ENCODE measurements around the gene MAP3K20.
A peak's percentile ranks its signal among the peaks of the same experiment; 100 is the strongest.
"Not testable (repeated sequence)": the region's sequence is repeated elsewhere in the genome, so short reads cannot be mapped to it uniquely, and the experiment has no call there.

Gene MAP3K20

GRCh38 chr2:173199294-173199693 is 123.6 kb downstream of the MAP3K20 start:
- no peak overlapping the region for H3K27ac ChIP-seq
- H3K27me3 ChIP-seq (ENCODE audit: insufficient read depth, low read depth, severe bottlenecking): no peaks in the 10 kb centered on the region
- H3K36me3 ChIP-seq: peaks cover 14% of the 10 kb centered on the region
- no peaks in the 10 kb centered on the region for H3K9me3 ChIP-seq (ENCODE audit: severe bottlenecking)
- DNase-seq: no peak
- no peak overlapping the region for H3K4me3 ChIP-seq (ENCODE audit: low read depth, low read length)
- TF ChIP-seq CTCF (IDR thresholded peaks at IDR 0.05; ENCODE audit: low read depth, low read length): no peak

- no peak overlapping the region for H3K27ac ChIP-seq
- DNase-seq: no peak
- no peaks in the 10 kb centered on the region for H3K9me3 ChIP-seq (ENCODE audit: severe bottlenecking)
- TF ChIP-seq CTCF (IDR thresholded peaks at IDR 0.05; ENCODE audit: low read depth, low read length): no peak
- no peaks in the 10 kb centered on the region for H3K27me3 ChIP-seq (ENCODE audit: insufficient read depth, low read depth, severe bottlenecking)
- H3K36me3 ChIP-seq: peaks cover 14% of the 10 kb centered on the region
- no peak overlapping the region for H3K4me3 ChIP-seq (ENCODE audit: low read depth, low read length)
Observed at GRCh38 chr2:173202570-173202969, 126.9 kb downstream of the MAP3K20 start.

- no peaks in the 10 kb centered on the region for H3K9me3 ChIP-seq (ENCODE audit: severe bottlenecking)
- H3K36me3 ChIP-seq: no peaks in the 10 kb centered on the region; the same call in 1 of the 2 replicates
- H3K27ac ChIP-seq: no peak overlapping the region
- TF ChIP-seq CTCF (IDR thresholded peaks at IDR 0.05; ENCODE audit: low read depth, low read length): no peak
- no peak overlapping the region for H3K4me3 ChIP-seq (ENCODE audit: low read depth, low read length)
- no peaks in the 10 kb centered on the region for H3K27me3 ChIP-seq (ENCODE audit: insufficient read depth, low read depth, severe bottlenecking)
- no peak for DNase-seq
Observed at GRCh38 chr2:173204316-173204715, 128.7 kb downstream of the MAP3K20 start.

- Histone ChIP-seq H3K27me3 (ENCODE audit: insufficient read depth, low read depth, severe bottlenecking) (no peaks in the 10 kb centered on the region), H3K27ac (no peak overlapping the region), H3K36me3 (no peaks in the 10 kb centered on the region; the same call in 1 of the 2 replicates), H3K4me3 (ENCODE audit: low read depth, low read length) (no peak overlapping the region), H3K9me3 (ENCODE audit: severe bottlenecking) (no peaks in the 10 kb centered on the region)
- TF ChIP-seq CTCF (IDR thresholded peaks at IDR 0.05; ENCODE audit: low read depth, low read length): no peak
- no peak for DNase-seq
Observed at GRCh38 chr2:173205375-173205774, 129.7 kb downstream of the MAP3K20 start.

- H3K27me3 ChIP-seq (ENCODE audit: insufficient read depth, low read depth, severe bottlenecking); H3K9me3 ChIP-seq (ENCODE audit: severe bottlenecking); H3K4me3 ChIP-seq (ENCODE audit: low read depth, low read length); DNase-seq; H3K27ac ChIP-seq; H3K36me3 ChIP-seq: not testable (repeated sequence)
Observed at GRCh38 chr2:173207124-173207523, 131.5 kb downstream of the MAP3K20 start.

GRCh38 chr2:173210270-173211196 is 134.9 kb downstream of the MAP3K20 start:
- peak overlapping the region; percentile 23; the same call in 1 of the 2 replicates for H3K27ac ChIP-seq
- no peaks in the 10 kb centered on the region for H3K27me3 ChIP-seq (ENCODE audit: insufficient read depth, low read depth, severe bottlenecking)
- TF ChIP-seq CTCF (IDR thresholded peaks at IDR 0.05; ENCODE audit: low read depth, low read length): peak; percentile 74
- H3K4me3 ChIP-seq (ENCODE audit: low read depth, low read length): no peak overlapping the region
- DNase-seq: peak; percentile 59
- no peaks in the 10 kb centered on the region for H3K9me3 ChIP-seq (ENCODE audit: severe bottlenecking)
- H3K36me3 ChIP-seq: no peaks in the 10 kb centered on the region

Data from WERI-Rb-1 (cell line).